HG03342 (cell line): ENCODE data around the gene HDAC4.
A peak's percentile ranks its signal among the peaks of the same experiment; 100 is the strongest.

Experiments used
- ATAC-seq: cut with Tn5 transposase; IDR thresholded peaks from one replicate; pipeline ENCODE4 v1.9.1; 2021; ENCODE audit warnings: mild to moderate bottlenecking, moderate library complexity; ENCODE audit not compliant: unreplicated experiment

The HDAC4 gene

GRCh38 chr2:239271882-239272281 lies 128.9 kb downstream of the HDAC4 start:
- no peak for ATAC-seq

GRCh38 chr2:239271471-239271870 lies 129.3 kb downstream of the HDAC4 start:
- no peak for ATAC-seq

- no peak for ATAC-seq
These were observed 130.9 kb downstream of the HDAC4 start for GRCh38 chr2:239269916-239270315.

GRCh38 chr2:239269173-239269885 lies 131.5 kb downstream of the HDAC4 start:
- ATAC-seq = no peak

- no peak for ATAC-seq
These were observed 132.3 kb downstream of the HDAC4 start for GRCh38 chr2:239268549-239268948.

- no peak for ATAC-seq
These were observed 132.7 kb downstream of the HDAC4 start for GRCh38 chr2:239268082-239268481.

GRCh38 chr2:239267288-239267951 lies 133.4 kb downstream of the HDAC4 start:
- ATAC-seq = peak; percentile 93

- no peak for ATAC-seq
These were observed 134.0 kb downstream of the HDAC4 start for GRCh38 chr2:239266779-239267287.

GRCh38 chr2:239266434-239266766 lies 134.4 kb downstream of the HDAC4 start:
- no peak for ATAC-seq

GRCh38 chr2:239265681-239266433 lies 135.0 kb downstream of the HDAC4 start:
- no peak for ATAC-seq

GRCh38 chr2:239264838-239265651 lies 135.8 kb downstream of the HDAC4 start:
- ATAC-seq = no peak

GRCh38 chr2:239264492-239264837 lies 136.4 kb downstream of the HDAC4 start:
- no peak for ATAC-seq

GRCh38 chr2:239263669-239264491 lies 136.9 kb downstream of the HDAC4 start:
- no peak for ATAC-seq

GRCh38 chr2:239263231-239263630 lies 137.6 kb downstream of the HDAC4 start:
- no peak for ATAC-seq

GRCh38 chr2:239262484-239263230 lies 138.2 kb downstream of the HDAC4 start:
- ATAC-seq = no peak

GRCh38 chr2:239261796-239262483 lies 138.9 kb downstream of the HDAC4 start:
- no peak for ATAC-seq

GRCh38 chr2:239261356-239261755 lies 139.5 kb downstream of the HDAC4 start:
- ATAC-seq = no peak

GRCh38 chr2:239260546-239261327 lies 140.1 kb downstream of the HDAC4 start:
- ATAC-seq = no peak
